ENCODE results near the gene CDYL2. TPM values are rescaled to one million over a fixed set of nuclear protein-coding genes. Genes with fewer than 3 reads are reported as not detected.

CDYL2 gene
- total and polyA plus RNA-seq, 4 donors = 0.84 to 4.1 (median 2.3) TPM

GRCh38 chr16:80612461-80613017 is 191.9 kb downstream of the CDYL2 start:
- WGBS = 97% methylated on average over 13 of the region's 13 CpGs

More at GRCh38 chr16:80612461-80613017, 191.9 kb downstream of the CDYL2 start:
- TF ChIP-seq HNF4A (conservative IDR thresholded peaks at IDR 0.05) = no peak
- TF ChIP-seq FOXA1 (IDR thresholded peaks at IDR 0.05) = no peak
- TF ChIP-seq TAF1 (conservative IDR thresholded peaks at IDR 0.05) = no peak
- no peak for TF ChIP-seq RAD21 (IDR thresholded peaks at IDR 0.05)
- TF ChIP-seq, protein P1, sequence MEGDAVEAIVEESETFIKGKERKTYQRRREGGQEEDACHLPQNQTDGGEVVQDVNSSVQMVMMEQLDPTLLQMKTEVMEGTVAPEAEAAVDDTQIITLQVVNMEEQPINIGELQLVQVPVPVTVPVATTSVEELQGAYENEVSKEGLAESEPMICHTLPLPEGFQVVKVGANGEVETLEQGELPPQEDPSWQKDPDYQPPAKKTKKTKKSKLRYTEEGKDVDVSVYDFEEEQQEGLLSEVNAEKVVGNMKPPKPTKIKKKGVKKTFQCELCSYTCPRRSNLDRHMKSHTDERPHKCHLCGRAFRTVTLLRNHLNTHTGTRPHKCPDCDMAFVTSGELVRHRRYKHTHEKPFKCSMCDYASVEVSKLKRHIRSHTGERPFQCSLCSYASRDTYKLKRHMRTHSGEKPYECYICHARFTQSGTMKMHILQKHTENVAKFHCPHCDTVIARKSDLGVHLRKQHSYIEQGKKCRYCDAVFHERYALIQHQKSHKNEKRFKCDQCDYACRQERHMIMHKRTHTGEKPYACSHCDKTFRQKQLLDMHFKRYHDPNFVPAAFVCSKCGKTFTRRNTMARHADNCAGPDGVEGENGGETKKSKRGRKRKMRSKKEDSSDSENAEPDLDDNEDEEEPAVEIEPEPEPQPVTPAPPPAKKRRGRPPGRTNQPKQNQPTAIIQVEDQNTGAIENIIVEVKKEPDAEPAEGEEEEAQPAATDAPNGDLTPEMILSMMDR (IDR thresholded peaks at IDR 0.05; ENCODE audit: low read depth, low read length, missing input control) = no peak
- TF ChIP-seq, protein P2, sequence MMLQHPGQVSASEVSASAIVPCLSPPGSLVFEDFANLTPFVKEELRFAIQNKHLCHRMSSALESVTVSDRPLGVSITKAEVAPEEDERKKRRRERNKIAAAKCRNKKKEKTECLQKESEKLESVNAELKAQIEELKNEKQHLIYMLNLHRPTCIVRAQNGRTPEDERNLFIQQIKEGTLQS (IDR thresholded peaks at IDR 0.05) = no peak
- TF ChIP-seq RXRA (IDR thresholded peaks at IDR 0.05) = no peak
- TF ChIP-seq GABPA (IDR thresholded peaks at IDR 0.05 in 1 of 2, conservative IDR thresholded peaks at IDR 0.05 in 1 of 2) = no peak
- no peak for TF ChIP-seq EGR1 (IDR thresholded peaks at IDR 0.05; ENCODE audit: low read depth in 2 of 2)
- TF ChIP-seq NR2F2 (IDR thresholded peaks at IDR 0.05) = no peak
- TF ChIP-seq JUND (IDR thresholded peaks at IDR 0.05) = no peak
- TF ChIP-seq ZBTB33 (IDR thresholded peaks at IDR 0.05) = no peak
- no peak for TF ChIP-seq SP1 (IDR thresholded peaks at IDR 0.05)
- no peak for TF ChIP-seq YY1 (IDR thresholded peaks at IDR 0.05)
- TF ChIP-seq HNF4G (IDR thresholded peaks at IDR 0.05) = no peak
- no peak for TF ChIP-seq MAX (IDR thresholded peaks at IDR 0.05)
- TF ChIP-seq REST (IDR thresholded peaks at IDR 0.05) = no peak
- TF ChIP-seq FOXA2 (IDR thresholded peaks at IDR 0.05) = no peak
- no peak overlapping the region for H3K27ac ChIP-seq (ENCODE audit: low read depth in 1 of 2, low read length in 2 of 2)
- H3K4me3 ChIP-seq (ENCODE audit: low read depth in 1 of 3, low read length in 3 of 3) = no peak overlapping the region
- H3K27me3 ChIP-seq (ENCODE audit: control insufficient read depth in 4 of 4, insufficient read depth in 4 of 4, low read length in 3 of 4) = no peaks in the 10 kb centered on the region
- peak; percentile 21 for DNase-seq (ENCODE audit: low spot score)
- no peaks in the 10 kb centered on the region for H3K9me3 ChIP-seq (ENCODE audit: control insufficient read depth in 4 of 4, low read length in 3 of 4)
- H3K9ac ChIP-seq (ENCODE audit: low read depth in 1 of 2, low read length in 2 of 2) = no peak overlapping the region
- peaks cover 0 to 13% (median 1%) of the 10 kb centered on the region in 4 donors for H3K36me3 ChIP-seq (ENCODE audit: control insufficient read depth in 4 of 4, insufficient read depth in 3 of 4, low read depth in 1 of 4, low read length in 3 of 4)
- H3K4me1 ChIP-seq (ENCODE audit: control insufficient read depth in 4 of 4, insufficient read depth in 4 of 4, low read length in 3 of 4) = no peaks in the 10 kb centered on the region

Data from liver (tissue), 9 donors.